VCaP (cell line): Measurements from ENCODE around the gene HOXB7.

Experiments
- H3K27ac ChIP-seq: fragments of 450-650 bp; 2 replicates; pipeline ENCODE4 v1.5.1; 2017
- CTCF ChIP-seq: fragments of 450-650 bp; conservative IDR thresholded peaks from 2 replicates; pipeline ENCODE4 v1.5.1; 2017; ENCODE audit warnings: mild to moderate bottlenecking, moderate library complexity

The HOXB7 gene

GRCh38 chr17:48559840-48560817 is 50.7 kb downstream of the HOXB7 start:
- TF ChIP-seq CTCF, result no peak
- no peak overlapping the region for H3K27ac ChIP-seq

DNA sequence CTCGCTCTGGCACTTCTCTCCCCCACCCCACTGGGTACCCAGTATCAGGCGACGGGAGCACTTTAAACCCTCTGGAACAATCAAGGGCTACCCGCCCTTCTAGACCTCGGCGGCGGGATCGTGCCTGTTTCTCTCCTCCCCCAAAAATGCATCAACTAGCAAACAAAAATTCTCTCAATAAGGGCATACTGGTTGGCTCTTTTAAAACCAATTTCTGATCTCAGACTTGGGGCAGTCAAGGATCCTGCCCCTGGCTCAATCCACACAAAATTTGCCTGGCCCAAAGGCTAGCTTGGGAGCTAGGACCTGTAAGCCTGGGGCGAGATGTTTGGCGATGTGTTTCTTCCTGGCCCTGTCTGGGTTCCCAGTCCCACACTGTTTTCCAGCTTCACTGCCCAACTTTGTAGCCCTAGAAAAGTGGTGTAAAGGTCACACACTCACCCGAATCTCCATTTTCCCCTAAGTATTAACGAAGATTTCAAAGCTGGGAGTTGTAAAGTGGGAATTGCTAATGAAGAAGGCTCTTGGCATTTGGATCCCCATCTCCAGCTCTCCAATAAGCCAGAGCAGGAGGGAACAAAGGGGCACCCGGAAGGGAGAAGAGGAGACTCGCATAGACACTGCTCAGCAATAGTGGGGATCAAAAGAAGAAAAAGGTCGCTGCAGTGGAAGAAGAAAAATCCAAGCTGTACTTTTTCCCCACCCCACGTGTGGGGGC is 51.5 kb downstream of the HOXB7 start:
- no peak overlapping the region for H3K27ac ChIP-seq

GRCh38 chr17:48558831-48559121 is 52.0 kb downstream of the HOXB7 start:
- TF ChIP-seq CTCF, result no peak
- no peak overlapping the region for H3K27ac ChIP-seq

More for the DNA sequence above, 51.5 kb downstream of the HOXB7 start:
- TF ChIP-seq CTCF, result no peak

DNA sequence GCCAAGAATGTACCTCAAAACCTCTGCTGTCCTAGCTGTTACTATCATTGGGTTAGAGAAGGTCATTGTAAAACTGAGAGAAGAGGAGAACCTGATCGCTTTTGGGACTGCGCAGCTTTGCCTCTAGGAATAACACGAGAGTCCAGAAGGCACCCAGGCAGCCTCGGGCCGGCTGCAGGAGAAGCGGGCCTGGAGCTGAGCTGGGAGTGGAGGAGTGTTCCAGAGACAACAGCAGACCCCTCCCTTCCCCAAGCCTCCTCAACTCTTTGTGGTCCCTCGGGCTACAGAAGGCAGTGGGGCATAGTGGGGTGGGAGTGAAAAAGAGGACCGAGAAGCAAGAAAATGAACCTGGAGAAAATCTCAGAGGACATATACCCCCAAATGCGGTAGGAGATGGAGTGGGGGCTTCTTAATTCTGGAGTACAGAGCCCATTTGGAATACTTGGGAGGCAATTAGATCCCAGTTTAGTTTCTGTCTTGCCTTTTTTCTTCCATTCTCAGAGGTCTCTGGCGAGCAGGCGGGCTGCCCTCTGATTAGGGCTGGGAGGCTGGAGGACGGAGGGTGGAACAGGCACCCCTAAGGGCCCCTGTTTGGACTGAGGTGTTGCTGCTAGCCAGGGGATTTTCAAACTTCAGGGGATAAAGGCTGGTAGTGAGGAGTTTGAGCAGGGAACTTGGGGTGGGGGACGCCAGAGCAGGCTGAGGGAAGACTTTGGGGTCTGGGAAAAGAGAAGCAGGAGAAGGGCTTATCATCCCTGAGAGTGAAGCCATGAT is 52.6 kb downstream of the HOXB7 start:
- no peak overlapping the region for H3K27ac ChIP-seq
- TF ChIP-seq CTCF, result no peak
